Gastrocnemius medialis (tissue), 4 donors: ENCODE measurements around the gene ADGRF5.

ENCODE experiments used
- POLR2A ChIP-seq, 2 donors: fragments of 450-650 bp; IDR thresholded peaks; one replicate each; pipeline ENCODE4 v1.6.1; 2017; ENCODE audit warnings: antibody characterized with exemption in 2 of 2, mild to moderate bottlenecking in 2 of 2, moderate library complexity in 2 of 2
- TF ChIP-seq, protein P1 (sequence below), 5 experiments: fragments of 450-650 bp in 3 of 5; fragments of 200-600 bp in 2 of 5; sonication (generic) in 2 of 5; IDR thresholded peaks in 4 of 5; conservative IDR thresholded peaks in 1 of 5; 1 replicate in 4 of 5; 2 replicates in 1 of 5; pipeline ENCODE4 v1.5.1; 2016 to 2019; ENCODE audit warnings: antibody characterized with exemption in 5 of 5, mild to moderate bottlenecking in 3 of 5, moderate library complexity in 3 of 5

- TF ChIP-seq, protein P1, sequence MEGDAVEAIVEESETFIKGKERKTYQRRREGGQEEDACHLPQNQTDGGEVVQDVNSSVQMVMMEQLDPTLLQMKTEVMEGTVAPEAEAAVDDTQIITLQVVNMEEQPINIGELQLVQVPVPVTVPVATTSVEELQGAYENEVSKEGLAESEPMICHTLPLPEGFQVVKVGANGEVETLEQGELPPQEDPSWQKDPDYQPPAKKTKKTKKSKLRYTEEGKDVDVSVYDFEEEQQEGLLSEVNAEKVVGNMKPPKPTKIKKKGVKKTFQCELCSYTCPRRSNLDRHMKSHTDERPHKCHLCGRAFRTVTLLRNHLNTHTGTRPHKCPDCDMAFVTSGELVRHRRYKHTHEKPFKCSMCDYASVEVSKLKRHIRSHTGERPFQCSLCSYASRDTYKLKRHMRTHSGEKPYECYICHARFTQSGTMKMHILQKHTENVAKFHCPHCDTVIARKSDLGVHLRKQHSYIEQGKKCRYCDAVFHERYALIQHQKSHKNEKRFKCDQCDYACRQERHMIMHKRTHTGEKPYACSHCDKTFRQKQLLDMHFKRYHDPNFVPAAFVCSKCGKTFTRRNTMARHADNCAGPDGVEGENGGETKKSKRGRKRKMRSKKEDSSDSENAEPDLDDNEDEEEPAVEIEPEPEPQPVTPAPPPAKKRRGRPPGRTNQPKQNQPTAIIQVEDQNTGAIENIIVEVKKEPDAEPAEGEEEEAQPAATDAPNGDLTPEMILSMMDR (IDR thresholded peaks at IDR 0.05 in 4 of 5, conservative IDR thresholded peaks at IDR 0.05 in 1 of 5), result no peak
- TF ChIP-seq POLR2A (IDR thresholded peaks at IDR 0.05), result no peak
Observed at GRCh38 chr6:46879003-46879402, 42.7 kb downstream of the ADGRF5 start.
